KOPT-K1 (cell line): Measurements from ENCODE around the gene CATSPERE.
"Not testable (repeated sequence)": the region's sequence is repeated elsewhere in the genome, so short reads cannot be mapped to it uniquely, and the experiment has no call there.

Source experiments
- H3K27ac ChIP-seq: fragments of 200-600 bp; sonication (generic); 2 replicates; pipeline ENCODE4 v1.5.1; 2016; ENCODE audit warnings: antibody characterized with exemption, mild to moderate bottlenecking, low read depth, low read length; ENCODE audit not compliant: poor library complexity, severe bottlenecking
- H3K36me3 ChIP-seq: fragments of 200-600 bp; sonication (generic); 2 replicates; pipeline ENCODE4 v1.5.1; 2017; ENCODE audit warnings: antibody characterized with exemption, mild to moderate bottlenecking, low read length, moderate library complexity; ENCODE audit not compliant: insufficient read depth
- H3K9me3 ChIP-seq: fragments of 200-600 bp; sonication (generic); 2 replicates; pipeline ENCODE4 v1.5.1; 2017; ENCODE audit warnings: antibody characterized with exemption, low read length, mild to moderate bottlenecking; ENCODE audit not compliant: insufficient read depth, poor library complexity, severe bottlenecking

The CATSPERE gene

DNA sequence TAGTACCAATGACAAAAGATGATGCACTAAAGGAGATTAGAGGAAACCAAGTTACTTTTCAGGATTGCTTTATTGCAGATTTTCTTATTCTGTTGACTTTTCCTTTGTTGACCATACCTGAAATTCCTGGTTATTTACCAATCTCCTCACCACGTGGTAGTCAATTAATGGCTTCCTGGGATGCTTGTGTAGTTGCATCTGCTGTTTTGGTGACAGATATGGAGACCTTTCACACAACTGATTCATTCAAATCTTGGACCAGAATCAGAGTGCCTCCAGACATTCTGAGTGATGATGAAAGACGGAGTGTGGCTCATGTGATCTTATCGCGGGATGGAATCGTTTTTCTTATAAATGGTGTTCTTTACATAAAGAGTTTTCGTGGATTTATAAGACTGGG is 91.3 kb downstream of the CATSPERE start:
- H3K9me3 ChIP-seq, result peaks cover 9% of the 10 kb centered on the region
- no peaks in the 10 kb centered on the region for H3K36me3 ChIP-seq
- H3K27ac ChIP-seq, result no peak overlapping the region

DNA sequence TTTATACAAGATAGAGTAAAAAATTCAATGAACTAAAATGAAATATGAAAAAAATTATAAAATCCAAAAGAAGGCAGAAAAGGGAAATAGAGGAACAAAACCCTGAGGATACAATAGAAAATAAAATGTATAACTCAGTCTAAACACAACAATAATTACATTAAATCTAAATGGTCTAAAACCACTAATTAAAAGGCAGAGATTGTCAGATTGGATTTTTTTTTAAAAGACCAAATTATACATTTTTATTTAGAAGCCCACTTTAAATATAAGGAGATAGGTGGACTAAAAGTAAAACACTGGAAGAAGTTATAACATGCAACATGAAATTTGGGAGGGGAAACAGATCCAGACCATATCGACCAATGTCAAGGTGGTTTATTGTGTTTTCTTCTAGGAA is 95.2 kb downstream of the CATSPERE start:
- no peaks in the 10 kb centered on the region for H3K36me3 ChIP-seq

DNA sequence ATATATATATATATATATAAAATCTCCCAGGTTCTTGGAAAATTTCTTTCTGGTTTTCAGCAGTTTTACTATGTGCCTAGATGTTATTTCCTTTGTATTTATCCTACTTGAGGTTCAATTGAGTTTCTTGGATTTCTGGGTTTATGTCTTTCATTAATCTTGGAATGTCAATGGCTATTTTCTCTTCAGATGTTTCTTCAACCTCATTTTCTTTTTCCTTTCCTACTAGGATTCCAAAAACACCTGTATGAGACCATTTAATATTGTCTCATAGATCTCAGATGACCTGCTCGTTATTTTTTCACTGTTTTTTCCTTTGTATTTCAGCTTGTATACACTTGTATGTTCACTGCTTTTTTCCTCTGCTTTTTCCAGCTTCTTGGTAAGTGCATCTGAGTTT is 96.5 kb downstream of the CATSPERE start:
- Histone ChIP-seq H3K36me3 (no peaks in the 10 kb centered on the region), H3K9me3 (peaks cover 9% of the 10 kb centered on the region), H3K27ac (no peak overlapping the region)

More for the DNA sequence above, 95.2 kb downstream of the CATSPERE start:
- H3K27ac ChIP-seq, result no peak overlapping the region
- H3K9me3 ChIP-seq, result peaks cover 9% of the 10 kb centered on the region

DNA sequence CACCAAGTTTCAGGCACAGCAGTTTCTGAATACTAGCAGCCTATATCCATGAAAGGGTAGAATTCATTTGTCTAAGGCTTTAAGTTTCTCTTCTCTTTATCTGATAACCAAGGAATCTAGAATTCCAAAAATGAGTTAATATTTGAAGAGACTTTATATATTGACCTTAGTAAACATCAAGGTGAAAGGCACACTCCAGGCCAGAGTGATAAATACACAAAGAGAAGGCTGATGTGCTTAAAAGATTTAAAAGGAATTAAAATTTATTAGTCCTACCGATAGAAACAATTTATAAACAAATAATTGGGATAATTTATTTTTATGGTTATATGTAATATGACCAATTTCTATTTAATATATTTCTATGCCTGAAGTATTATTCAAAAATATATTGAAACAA is 98.5 kb downstream of the CATSPERE start:
- Histone ChIP-seq H3K36me3 (no peaks in the 10 kb centered on the region), H3K27ac (no peak overlapping the region), H3K9me3 (peaks cover 9% of the 10 kb centered on the region)

DNA sequence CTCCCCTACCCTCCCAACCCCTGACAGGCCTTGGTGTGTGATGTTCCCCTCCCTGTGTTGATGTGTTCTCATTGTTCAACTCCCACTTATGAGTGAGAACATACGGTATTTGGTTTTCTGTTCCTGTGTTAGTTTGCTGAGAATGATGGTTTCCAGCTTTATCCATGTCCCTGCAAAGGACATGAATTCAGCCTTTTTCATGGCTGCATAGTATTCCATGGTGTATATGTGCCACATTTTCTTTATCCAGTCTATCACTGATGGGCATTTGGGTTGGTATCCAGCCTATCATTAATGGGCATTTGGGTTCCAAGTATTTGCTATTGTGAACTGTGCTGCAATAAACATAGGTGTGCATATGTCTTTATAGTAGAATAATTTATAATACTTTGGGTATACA is 101.8 kb downstream of the CATSPERE start:
- not testable (repeated sequence) for H3K9me3 ChIP-seq, H3K36me3 ChIP-seq, H3K27ac ChIP-seq

GRCh38 chr1:244573768-244574167 is 112.7 kb downstream of the CATSPERE start:
- H3K9me3 ChIP-seq, result peaks cover 61% of the 10 kb centered on the region
- no peaks in the 10 kb centered on the region for H3K36me3 ChIP-seq
- H3K27ac ChIP-seq, result no peak overlapping the region

- Histone ChIP-seq H3K36me3 (no peaks in the 10 kb centered on the region), H3K9me3 (peaks cover 61% of the 10 kb centered on the region), H3K27ac (no peak overlapping the region)
Observed at GRCh38 chr1:244576259-244576892, 115.3 kb downstream of the CATSPERE start.

DNA sequence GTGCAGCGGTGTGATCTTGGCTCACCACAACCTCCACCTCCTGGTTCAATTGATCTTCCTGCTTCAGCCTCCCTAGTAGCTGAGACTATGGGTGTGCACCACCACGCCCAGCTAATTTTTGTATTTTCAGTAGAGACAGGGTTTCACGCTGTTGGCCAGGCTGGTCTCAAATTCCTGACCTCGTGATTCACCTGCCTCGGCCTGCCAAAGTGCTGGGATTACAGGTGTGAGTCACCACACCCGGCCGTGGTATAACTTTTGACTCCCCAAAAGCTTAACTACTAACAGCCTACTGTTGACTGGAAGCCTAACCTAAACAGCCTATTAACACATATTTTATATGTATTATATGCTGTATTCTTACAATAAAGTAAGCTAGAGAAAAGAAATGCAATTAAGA is 117.1 kb downstream of the CATSPERE start:
- H3K9me3 ChIP-seq, result peaks cover 52% of the 10 kb centered on the region
- H3K36me3 ChIP-seq, H3K27ac ChIP-seq: not testable (repeated sequence)

DNA sequence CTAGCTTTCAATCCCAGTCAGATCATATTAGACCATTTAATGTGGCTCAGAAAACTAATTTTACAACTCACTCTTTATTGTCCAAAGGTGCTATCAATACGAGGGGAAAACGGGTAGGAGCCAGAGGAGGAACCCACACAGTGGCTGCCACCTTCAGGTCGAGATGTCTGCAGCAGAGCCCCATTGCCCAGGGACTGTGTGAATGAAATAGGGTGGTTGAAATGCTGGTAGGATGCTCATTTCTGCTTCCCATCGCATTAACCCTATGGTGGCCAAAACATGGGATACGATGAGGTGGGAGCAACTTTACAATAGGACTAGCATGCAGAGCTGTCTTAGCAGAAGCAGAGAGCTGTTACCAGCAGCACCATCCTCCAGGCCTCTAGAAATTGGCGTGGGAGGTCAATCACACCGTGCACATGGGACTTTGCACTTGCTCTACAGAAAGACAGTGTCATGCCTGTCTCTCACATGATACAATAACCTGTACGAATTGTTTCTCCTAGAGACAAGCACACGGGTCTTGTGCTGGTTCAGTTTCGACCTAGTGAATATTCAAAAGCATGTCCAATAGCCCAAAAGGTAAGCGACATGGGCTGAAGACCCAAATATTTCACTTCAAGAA is 122.4 kb downstream of the CATSPERE start:
- no peaks in the 10 kb centered on the region for H3K36me3 ChIP-seq
- H3K27ac ChIP-seq, result no peak overlapping the region
- H3K9me3 ChIP-seq, result no peaks in the 10 kb centered on the region

DNA sequence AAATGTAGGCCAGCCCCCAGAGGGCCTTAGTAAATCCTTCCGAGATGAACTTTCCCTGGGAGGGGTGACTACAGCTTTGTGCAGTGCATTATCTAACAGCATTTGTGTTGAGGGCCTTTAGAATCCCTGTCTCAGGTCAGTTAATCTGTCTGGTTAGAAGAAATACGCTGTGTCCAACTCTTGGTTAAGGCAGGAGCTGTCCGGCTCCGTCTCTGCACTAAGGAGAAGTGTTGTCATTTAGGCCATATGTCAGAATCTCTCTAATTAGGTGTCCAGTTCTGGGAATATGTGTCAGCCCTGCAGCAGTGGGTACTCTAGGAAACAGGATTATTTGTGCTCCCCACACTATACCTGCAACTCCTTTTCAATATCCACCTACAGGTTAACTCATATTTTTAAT is 124.8 kb downstream of the CATSPERE start:
- H3K27ac ChIP-seq, result no peak overlapping the region
- H3K9me3 ChIP-seq, result peaks cover 6% of the 10 kb centered on the region
- no peaks in the 10 kb centered on the region for H3K36me3 ChIP-seq

DNA sequence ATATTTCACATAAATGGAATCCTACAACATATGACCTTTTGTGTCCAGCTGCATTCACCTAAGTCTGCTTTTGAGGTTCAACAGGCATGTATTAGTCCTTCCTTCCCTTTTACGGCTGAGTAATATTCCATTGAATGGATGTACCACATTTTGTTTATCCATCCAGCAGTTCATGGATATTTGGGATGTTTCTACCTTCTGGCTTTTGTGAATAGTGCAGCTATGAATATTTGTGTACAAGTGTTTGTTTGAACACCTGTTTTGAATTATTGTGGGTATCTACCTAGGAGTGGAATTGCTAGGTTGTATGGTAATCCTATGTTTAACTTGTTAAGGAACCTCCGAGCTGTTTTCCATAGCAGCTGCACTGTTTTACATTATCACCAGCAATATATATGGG is 129.6 kb downstream of the CATSPERE start:
- no peak overlapping the region for H3K27ac ChIP-seq
- no peaks in the 10 kb centered on the region for H3K36me3 ChIP-seq
- H3K9me3 ChIP-seq, result peaks cover 7% of the 10 kb centered on the region

GRCh38 chr1:244598611-244599010 is 137.5 kb downstream of the CATSPERE start:
- H3K36me3 ChIP-seq, result no peaks in the 10 kb centered on the region
- H3K9me3 ChIP-seq, result no peaks in the 10 kb centered on the region
- H3K27ac ChIP-seq, result no peak overlapping the region

DNA sequence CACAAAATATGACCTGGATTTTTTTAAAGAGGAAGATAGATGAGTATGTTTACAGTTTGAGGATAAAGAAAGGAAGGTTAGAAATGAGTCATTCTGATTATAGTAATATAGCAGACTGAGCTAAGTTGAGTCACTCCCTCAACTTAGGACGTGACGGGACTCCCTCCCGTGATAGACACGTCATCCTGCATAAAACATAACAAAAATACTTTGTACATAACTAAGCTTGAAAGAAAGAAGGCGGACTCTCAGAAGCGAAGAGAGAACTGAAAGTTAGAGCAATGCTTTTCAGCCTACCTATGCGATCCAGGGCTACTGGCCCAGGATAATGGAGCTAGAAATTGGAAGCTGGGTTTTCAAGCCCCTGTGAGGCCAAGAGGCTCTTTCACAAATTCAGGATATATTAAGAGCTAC is 138.9 kb downstream of the CATSPERE start:
- Histone ChIP-seq H3K36me3 (no peaks in the 10 kb centered on the region), H3K27ac (no peak overlapping the region), H3K9me3 (no peaks in the 10 kb centered on the region)

DNA sequence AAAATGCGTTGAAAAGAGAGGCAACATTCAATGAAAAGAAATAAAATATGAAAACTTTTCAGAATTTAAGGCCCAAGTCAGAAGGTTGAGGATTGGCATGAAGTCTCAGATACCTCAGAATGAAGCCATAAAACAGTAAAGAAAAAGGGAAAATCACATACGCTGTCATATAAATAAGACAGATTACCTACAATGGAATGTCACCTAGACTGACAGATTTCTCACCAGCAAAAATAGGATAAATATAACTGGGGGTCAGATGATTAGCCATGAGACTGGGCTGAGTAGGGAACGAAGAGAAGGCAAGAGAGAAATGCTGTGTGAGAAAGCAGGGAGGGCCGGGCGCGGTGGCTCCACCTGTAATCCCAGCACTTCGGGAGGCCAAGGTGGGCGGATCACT is 140.3 kb downstream of the CATSPERE start:
- Histone ChIP-seq H3K36me3 (no peaks in the 10 kb centered on the region), H3K9me3 (no peaks in the 10 kb centered on the region), H3K27ac (no peak overlapping the region)

GRCh38 chr1:244603498-244603897 is 142.4 kb downstream of the CATSPERE start:
- Histone ChIP-seq H3K36me3 (no peaks in the 10 kb centered on the region), H3K9me3 (no peaks in the 10 kb centered on the region), H3K27ac (no peak overlapping the region)

DNA sequence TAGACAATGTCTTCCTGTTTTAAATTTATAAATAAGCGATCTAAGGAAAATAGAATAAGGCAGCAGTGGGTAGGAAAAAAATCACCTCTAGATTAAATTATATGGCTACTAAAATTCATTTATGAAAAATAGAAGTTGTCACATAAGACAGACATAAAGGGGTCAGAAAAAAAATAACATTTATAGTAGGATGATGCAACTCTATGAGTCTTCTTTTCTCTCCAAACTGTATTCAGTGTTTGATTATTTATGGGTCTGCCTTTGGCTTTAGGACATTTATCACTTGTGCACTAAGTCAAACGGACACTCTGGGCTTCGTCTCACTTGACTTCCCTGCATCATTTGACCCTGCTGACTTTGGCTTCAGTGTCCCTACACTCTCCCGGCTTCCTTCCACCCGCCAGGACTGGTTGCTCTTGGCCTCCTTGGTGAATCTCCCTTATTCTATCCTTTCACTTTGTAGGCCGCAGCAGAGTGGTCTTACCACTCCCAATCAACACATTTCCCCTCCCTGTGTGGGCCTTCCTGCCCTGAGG is 144.8 kb downstream of the CATSPERE start:
- Histone ChIP-seq H3K27ac (no peak overlapping the region), H3K9me3 (no peaks in the 10 kb centered on the region), H3K36me3 (no peaks in the 10 kb centered on the region)
